ENCODE data around the gene WDR13.
"Not testable (repeated sequence)": the region's sequence is repeated elsewhere in the genome, so short reads cannot be mapped to it uniquely, and the experiment has no call there.

The WDR13 gene

DNA sequence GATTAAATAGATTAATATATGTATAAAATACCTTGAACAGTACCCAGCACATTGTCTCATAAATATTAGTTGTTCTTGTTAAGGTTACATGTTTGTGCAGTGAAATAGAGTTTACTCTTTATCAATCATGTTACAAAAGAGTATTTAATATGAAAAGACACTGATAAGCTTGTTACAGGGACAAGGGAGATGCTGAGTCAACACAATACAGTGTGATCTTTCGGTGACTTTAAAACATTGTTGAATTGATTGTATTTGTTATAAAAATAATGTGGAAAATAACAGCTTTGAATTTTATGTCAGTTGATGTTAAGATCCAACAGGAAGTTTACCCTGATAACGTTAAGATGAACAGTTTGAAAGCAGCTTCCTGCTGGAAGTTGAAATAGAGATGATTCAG, 1.4 kb upstream of the WDR13 start:
- no peak for DNase-seq (ENCODE audit: low spot score)

DNA sequence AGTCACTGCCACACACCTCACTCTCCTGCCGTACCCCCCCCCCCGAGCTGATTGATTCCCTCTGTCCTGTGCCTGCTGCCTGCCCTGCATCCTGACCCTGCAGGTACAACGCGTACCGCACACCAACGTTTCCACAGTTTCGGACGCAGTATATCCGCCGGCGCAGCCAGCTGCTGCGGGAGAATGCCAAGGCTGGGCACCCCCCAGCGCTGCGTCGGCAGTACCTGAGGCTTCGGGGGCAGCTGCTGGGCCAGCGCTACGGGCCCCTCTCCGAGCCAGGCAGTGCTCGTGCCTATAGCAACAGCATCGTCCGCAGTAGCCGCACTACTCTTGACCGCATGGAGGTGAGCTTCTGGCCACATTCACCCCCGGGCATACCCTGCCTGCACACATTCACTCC, 1.3 kb downstream of the WDR13 start:
- no peak for DNase-seq (ENCODE audit: low spot score)

DNA sequence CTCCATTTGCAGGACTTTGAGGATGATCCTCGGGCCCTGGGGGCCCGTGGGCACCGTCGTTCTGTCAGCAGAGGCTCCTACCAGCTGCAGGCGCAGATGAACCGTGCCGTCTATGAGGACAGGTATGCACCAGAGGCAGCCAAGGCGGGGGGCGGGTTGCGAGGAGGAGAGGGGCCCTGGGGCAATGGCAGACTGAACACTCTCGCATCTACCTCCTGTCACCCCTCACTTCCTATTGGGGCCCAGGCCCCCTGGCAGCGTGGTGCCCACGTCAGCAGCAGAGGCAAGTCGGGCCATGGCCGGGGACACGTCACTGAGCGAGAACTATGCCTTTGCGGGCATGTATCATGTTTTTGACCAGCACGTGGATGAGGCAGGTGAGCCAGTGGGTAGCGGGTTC, 2.0 kb downstream of the WDR13 start:
- DNase-seq (ENCODE audit: low spot score) = no peak

DNA sequence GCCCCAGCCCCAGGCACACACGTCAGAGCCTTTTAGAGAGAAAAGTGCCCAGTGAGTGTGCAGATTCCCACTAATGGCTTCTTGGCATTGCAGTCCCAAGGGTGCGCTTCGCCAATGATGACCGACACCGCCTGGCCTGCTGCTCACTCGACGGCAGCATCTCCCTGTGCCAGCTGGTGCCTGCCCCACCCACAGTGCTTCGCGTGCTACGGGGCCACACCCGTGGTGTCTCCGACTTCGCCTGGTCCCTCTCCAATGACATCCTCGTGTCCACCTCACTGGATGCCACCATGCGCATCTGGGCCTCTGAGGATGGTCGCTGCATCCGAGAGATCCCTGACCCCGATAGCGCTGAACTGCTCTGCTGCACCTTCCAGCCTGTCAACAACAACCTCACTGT, 2.9 kb downstream of the WDR13 start:
- no peak for DNase-seq (ENCODE audit: low spot score)

DNA sequence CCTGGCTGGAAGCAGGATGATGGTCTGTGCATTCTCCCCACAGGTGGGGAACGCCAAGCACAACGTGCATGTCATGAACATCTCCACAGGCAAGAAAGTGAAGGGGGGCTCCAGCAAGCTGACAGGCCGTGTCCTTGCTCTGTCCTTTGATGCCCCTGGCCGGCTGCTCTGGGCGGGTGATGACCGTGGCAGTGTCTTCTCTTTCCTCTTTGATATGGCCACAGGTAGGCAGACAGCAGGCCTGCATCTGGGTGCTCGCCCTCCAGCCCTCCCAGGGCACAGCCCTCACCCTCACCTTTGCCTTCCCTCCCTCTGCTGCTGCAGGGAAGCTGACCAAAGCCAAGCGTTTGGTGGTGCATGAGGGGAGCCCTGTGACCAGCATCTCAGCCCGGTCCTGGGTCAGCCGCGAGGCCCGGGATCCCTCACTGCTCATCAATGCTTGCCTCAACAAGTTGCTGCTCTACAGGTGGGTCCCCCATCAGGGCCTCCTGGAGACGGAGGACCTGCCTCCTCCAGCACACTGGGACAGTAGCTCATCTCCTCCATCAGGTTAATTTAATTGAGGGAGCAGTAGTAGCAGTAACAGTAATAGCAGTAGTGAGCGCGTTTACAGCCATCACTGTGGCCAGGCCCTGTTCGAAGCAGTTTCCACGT, 4.6 kb downstream of the WDR13 start:
- no peak for DNase-seq (ENCODE audit: low spot score)

DNA sequence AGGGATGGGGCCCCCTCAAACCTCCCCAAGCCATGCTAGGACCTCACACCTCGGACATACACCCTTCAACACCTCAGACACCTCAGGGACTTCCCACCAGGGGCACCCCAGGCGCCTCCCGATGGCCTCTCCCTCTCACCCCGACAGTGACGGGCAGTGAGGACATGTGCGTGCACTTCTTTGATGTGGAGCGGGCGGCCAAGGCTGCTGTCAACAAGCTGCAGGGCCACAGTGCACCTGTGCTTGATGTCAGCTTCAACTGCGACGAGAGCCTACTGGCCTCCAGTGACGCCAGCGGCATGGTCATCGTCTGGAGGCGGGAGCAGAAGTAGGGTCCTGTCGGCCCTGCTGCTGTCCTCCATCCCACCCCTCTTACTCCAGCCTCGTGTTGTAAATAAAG, 7.4 kb downstream of the WDR13 start:
- DNase-seq (ENCODE audit: low spot score) = no peak

DNA sequence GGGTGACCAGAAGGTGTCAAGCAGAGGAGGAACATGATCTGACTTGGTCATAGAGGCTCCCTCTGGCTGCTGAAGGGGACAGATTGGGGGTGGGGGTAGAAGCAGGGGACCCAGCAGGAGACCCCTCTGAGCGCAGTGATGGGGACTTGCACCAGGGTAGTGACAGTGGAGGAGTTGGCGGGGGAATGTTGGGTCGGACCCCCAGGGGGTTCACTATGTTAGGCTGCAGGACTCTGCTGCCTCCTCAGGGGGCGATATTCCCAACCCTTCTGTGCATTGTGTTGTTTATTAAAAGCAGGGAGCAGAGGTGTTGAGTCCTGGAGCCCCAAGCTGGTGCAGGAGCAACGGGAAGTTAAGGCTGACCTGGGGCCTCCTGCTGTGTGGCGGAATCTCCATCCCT, 8.8 kb downstream of the WDR13 start:
- DNase-seq (ENCODE audit: low spot score) = no peak

- DNase-seq (ENCODE audit: low spot score) = no peak
Observed at GRCh38 chrX:48611703-48612102, 14.4 kb downstream of the WDR13 start.

- DNase-seq (ENCODE audit: low spot score) = no peak
Observed at GRCh38 chrX:48613502-48614160, 16.3 kb downstream of the WDR13 start.

DNA sequence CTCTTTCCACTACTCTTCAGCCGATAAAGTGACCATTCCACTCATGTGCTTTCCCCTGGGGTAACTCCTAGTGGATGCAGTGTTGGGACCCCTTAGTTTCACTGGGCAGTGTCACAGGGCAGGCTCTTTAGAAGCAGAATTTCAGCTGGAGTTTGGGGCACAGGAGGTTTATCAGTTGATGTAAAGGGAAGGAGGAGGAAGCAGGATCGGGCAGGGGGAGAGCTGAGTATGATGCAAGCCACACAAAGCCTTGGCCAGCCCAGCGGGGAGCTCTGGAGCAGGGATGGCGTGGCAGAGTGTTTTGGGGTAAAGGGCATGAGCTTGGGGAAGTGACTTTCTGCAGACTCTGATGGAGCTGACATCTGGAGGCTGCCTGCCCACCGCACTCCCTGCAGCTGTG, 19.3 kb downstream of the WDR13 start:
- DNase-seq (ENCODE audit: low spot score) = no peak

DNA sequence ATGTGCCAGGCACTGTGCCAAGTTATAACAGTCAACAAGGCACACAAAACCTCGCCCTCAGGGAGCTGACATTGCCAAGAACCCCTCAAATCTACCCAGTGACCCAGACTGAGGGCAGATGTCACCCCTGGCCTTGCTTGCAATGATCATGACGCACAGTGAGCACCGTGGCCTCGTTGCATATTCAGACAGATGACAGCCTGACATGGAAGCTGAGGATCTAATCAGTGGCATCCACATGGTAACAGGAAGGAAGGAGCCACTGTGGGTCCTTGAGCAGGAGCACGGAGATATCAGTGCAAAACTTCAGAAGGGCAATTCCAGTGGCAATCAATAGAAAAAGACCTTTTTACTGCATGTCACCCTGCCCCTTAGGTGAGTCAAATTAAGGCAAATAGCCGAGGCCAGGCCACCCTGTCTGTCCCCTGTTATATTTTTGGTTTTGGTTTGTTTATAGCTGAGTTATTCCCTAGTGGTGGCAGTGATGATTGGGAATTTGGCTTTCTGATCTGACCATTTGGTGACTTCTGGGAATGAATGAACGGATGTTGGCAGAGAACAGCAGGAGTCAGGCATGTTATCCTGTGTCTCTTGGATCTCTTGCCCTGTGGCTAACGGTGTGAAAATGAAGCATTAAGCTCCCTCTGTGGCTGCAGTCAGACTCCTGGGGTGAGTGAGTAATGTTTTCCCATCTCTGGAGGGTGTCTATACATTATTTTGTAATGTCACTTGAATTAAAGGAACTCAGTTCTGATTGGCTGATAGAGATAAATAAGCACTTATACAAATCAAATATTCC, 20.4 kb downstream of the WDR13 start:
- DNase-seq (ENCODE audit: low spot score) = no peak

DNA sequence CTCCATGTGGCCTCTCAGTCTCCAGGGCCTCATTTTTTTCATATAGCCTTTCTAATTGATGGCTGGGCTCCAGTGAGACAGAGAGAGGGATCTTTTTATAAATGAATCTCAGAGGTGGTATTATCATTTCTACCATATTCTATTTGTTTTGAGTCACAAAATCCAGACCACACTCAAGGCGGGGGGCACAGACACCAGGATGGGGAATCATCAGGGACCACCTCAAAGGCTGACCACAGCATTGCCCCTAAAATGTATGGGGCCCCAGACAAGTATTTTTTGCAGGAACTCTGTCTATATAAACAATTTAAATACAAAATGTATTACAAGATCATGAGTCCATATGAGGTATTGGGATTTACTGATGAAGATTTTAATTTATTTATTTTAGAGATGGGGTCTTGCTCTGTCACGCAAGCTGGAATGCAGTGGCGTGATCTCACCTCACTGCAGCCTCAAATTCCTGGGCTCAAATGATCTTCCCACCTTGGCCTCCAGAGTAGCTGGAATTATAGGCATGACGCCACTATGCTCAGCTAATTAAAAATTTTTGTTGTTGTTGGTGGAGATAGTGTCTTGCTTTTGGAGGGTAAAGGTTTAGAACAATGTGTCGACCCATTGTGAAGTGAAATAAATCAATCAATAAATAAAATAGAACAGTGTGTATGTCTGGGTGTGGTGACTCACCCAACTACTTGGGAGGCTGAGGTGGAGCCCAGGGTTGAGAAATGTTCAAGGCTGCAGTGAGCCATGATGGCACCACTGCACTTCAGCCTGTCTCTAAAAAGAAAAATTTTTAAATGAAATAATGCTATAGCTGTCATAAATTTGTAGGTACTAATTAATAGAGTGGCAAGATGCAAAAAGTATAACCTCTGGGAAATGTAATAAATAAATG, 29.4 kb downstream of the WDR13 start:
- DNase-seq (ENCODE audit: low spot score) = no peak

DNA sequence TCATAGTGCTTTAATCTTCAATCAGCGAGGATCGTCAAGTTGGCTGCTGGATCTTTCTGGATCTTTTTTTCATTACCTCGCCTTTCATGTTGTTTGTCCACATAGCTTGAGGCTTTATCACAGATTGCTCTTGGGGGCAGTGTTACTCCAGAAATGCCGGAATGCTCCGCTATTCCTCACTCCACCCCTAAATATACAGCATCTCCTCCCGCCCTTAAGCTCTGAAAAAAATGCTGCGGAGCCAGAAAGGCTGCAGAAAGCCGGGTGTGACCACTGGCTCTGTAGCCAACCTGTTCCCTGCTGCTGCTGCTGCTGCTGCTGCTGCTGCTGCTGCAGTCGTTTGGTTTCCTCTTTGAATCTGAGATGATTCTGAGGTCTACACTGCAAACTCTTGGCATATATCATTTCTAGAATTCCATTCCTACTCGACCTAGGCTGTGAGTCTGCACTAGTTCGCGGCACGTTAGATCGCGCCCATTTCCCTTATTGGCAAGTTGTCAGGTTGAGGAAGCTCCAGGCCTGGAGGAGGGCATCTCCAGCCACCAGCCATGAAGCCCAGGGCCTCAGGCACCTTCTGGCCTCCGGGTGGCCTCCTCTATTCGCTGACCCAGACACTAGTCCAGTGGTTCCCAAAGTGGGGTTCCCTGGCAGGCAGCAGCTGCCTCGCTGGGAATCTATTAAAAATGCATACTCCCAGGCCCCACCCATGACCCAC, 34.2 kb downstream of the WDR13 start:
- DNase-seq (ENCODE audit: low spot score) = peak; percentile 89

- no peak for DNase-seq (ENCODE audit: low spot score)
Observed at GRCh38 chrX:48632207-48632606, 34.9 kb downstream of the WDR13 start.

DNA sequence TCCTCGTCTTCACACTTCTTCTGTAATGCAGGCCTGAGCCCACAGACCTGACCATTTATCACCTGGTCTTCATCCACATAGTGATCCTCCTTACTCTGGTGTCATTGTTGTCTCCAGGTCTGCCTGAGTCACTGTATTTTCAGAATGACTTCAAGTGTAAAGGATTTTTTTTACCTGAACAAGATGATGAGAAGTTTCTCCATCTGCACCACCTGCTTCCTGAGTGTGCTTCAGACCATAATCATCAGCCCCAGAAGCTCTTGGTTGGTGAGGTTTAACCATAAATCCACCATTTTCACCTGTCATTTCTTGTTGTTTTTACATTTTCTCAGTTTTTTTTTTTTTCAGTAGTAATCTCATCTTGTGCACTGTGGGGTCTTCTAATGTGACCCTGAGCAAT, 39.0 kb downstream of the WDR13 start:
- DNase-seq (ENCODE audit: low spot score) = no peak

DNA sequence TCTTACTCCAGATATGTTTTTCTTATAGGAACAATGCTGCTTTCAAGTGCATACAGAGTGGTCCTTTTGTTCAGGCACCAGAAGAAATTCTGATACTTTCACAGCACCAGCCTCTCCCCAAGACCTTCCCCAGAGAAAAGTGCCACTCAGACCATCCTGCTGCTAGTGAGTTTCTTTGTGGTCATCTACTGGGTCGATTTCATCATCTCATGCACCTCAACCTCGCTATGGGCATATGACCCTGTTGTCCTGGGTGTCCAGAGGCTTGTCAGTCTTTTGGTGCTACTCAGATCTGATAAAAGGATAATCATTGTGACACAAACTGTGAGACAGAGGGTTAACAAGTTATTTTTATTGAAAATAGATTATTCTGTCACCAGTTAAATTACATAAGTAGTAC, 39.5 kb downstream of the WDR13 start:
- no peak for DNase-seq (ENCODE audit: low spot score)

DNA sequence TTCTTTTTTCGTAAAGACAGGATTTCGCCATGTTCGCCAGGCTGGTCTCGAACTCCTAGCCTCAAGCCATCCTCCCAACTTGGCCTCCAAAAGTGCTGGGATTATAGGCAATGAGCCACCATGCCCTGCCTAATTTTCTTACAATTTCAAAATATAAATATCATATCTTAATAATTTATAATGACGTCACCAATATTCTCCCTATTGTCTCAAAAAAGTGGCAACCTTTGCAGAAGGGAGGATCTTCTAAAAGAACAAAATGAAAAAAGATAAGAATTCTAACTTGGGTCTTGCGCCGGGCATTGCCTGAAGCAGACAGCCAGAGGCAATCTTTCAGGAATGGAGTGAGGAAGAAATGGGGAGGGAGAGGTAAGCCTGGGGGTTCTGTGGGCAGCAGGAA, 48.4 kb downstream of the WDR13 start:
- DNase-seq (ENCODE audit: low spot score) = no peak

DNA sequence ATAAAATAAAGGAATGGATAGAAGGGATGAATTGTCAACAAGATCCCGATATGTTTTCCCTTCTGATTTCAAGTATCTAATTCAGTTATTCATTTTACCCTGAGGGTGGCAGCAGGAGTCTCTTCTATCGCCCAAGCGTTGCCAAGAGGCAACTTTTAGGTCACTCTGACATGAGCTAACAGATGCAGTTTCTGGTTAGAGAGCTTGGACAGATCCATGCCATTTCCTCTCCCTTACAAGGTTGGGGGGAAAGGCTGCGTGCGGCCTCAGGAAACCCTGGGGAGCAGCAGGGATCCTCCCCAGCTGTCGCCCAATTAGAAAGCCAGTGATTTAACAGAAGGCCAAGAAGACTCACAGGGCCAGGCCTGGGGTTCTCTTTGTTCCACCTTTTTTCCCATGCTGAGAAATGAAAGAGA, 51.1 kb downstream of the WDR13 start:
- DNase-seq (ENCODE audit: low spot score) = peak; percentile 54

DNA sequence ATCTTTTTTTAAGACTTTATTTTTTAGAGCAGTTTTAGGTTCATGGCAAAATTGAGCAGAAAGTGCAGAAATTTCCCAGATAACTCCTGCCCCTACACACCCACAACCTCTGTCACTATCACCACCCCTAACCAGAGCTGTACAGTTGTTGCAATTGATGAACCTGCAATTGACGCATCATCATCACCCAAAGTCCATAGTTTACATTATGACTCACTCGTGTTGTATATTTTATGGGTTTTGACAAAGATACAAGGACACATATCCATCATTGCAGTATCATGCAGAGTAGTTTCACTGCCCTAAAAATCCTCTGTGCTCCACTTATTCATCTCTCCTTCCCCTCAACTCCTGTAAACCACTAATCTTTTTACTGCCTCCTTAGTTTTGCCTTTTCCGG, 51.8 kb downstream of the WDR13 start:
- no peak for DNase-seq (ENCODE audit: low spot score)

DNA sequence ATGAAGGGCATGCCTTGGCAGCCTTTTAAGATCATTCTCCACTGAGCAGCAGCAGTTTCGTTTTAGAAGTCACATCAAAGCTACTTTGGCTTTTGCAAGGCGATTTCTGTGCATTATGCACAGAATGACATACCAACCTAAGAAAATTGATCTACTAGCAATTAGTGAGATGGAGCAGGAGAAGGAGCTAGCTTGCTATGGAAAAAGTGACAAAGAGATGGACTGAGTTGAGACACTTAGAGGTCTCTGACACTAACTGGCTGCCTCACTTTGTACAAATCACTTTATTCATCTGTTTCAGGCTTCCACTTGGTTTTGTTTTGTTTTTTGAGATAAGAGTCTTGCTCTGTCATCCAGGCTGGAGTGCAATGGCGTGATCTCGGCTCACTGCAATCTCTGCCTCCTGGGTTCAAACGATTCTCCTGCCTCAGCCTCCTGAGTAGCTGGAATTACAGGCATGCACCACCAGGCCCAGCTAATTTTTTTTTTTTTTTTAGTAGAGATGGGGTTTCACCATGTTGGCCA, 54.8 kb downstream of the WDR13 start:
- DNase-seq (ENCODE audit: low spot score) = not testable (repeated sequence)

DNA sequence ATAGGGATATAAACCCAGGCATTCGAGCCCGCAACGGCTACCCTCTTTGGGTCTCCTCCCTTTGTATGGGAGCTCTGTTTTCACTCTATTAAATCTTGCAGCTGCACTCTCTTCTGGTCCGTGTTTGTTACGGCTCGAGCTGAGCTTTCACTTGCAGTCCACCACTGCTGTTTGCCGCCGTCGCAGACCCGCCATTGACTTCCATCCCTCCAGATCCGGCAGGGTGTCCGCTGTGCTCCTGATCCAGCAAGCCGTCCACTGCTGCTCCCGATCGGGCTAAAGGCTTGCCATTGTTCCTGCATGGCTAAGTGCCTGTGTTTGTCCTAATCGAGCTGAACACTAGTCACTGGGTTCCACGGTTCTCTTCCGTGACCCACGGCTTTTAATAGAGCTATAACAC, 57.5 kb downstream of the WDR13 start:
- not testable (repeated sequence) for DNase-seq (ENCODE audit: low spot score)
